ENCODE results near the gene NPAS3.

GRCh38 chr14:33808187-33808586, 869.5 kb downstream of the NPAS3 start:
- TF ChIP-seq BRCA1 (IDR thresholded peaks at IDR 0.05; ENCODE audit: low read depth, low read length) (no peak), POLR2AphosphoS5 (IDR thresholded peaks at IDR 0.05; ENCODE audit: low read depth, low read length) (no peak), CBX8 (IDR thresholded peaks at IDR 0.05; ENCODE audit: borderline replicate concordance, low read depth, low read length) (no peak), YY1 (IDR thresholded peaks at IDR 0.05; ENCODE audit: low read depth, low read length) (no peak), CTCF (IDR thresholded peaks at IDR 0.05; ENCODE audit: control extremely low read depth in 1 of 3, insufficient read depth in 1 of 3, low read depth in 1 of 3, low read length in 3 of 3) (no peak), SRF (IDR thresholded peaks at IDR 0.05; ENCODE audit: low read depth, low read length) (no peak), RAD21 (IDR thresholded peaks at IDR 0.05 in 1 of 2, conservative IDR thresholded peaks at IDR 0.05 in 1 of 2; ENCODE audit: low read depth in 2 of 2, low read length in 2 of 2) (no peak), SUZ12 (IDR thresholded peaks at IDR 0.05; ENCODE audit: low read length) (no peak), RBBP5 (IDR thresholded peaks at IDR 0.05; ENCODE audit: borderline replicate concordance, low read depth, low read length) (no peak), TBP (IDR thresholded peaks at IDR 0.05; ENCODE audit: low read depth, low read length) (no peak), SP4 (IDR thresholded peaks at IDR 0.05; ENCODE audit: low read length) (no peak)
- TF ChIP-seq, protein P1, sequence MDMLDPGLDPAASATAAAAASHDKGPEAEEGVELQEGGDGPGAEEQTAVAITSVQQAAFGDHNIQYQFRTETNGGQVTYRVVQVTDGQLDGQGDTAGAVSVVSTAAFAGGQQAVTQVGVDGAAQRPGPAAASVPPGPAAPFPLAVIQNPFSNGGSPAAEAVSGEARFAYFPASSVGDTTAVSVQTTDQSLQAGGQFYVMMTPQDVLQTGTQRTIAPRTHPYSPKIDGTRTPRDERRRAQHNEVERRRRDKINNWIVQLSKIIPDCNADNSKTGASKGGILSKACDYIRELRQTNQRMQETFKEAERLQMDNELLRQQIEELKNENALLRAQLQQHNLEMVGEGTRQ (IDR thresholded peaks at IDR 0.05; ENCODE audit: low read length): no peak

Data from H1 (cell line).